ENCODE measurements around the gene HES2. TPM values are rescaled to one million over a fixed set of nuclear protein-coding genes. Genes with fewer than 3 reads are reported as not detected.

Gene HES2
- total RNA-seq, 1 experiment from 2014 or later = 1.2 TPM

- Histone ChIP-seq H3K9me3 (ENCODE audit: control insufficient read depth, low read depth, low read length) (no peaks in the 10 kb centered on the region), H3K23ac (ENCODE audit: insufficient read length, low read depth, low read length) (no peak overlapping the region), H3K27ac (ENCODE audit: insufficient read length, low read depth, low read length) (no peak overlapping the region), H2BK5ac (ENCODE audit: insufficient read length, low read length) (no peak overlapping the region), H2AFZ (ENCODE audit: low read length) (no peak overlapping the region), H4K5ac (ENCODE audit: insufficient read length, low read depth, low read length) (no peak overlapping the region), H4K91ac (ENCODE audit: insufficient read length, low read depth, low read length) (no peak overlapping the region), H3K79me1 (ENCODE audit: insufficient read depth, low read depth, low read length, poor library complexity, severe bottlenecking) (no peaks in the 10 kb centered on the region), H2BK12ac (ENCODE audit: insufficient read length, low read depth, low read length) (no peak overlapping the region), H2AK5ac (ENCODE audit: insufficient read length, low read length) (no peak overlapping the region), H3K4me2 (ENCODE audit: insufficient read depth, insufficient read length, low read length) (no peak overlapping the region), H3K56ac (ENCODE audit: insufficient read length, low read depth, low read length) (no peak overlapping the region), H2BK15ac (ENCODE audit: low read depth, low read length) (no peak overlapping the region), H3K14ac (ENCODE audit: insufficient read depth, low read length) (no peak overlapping the region), H3K9ac (ENCODE audit: extremely low read depth, insufficient read length, low read length) (no peak overlapping the region), H3K18ac (ENCODE audit: insufficient read length, low read depth, low read length) (no peak overlapping the region), H2BK120ac (ENCODE audit: low read depth, low read length, poor library complexity, severe bottlenecking) (no peak overlapping the region), H3K23me2 (ENCODE audit: insufficient read length, low read depth, low read length, poor library complexity, severe bottlenecking) (no peaks in the 10 kb centered on the region), H4K20me1 (ENCODE audit: control insufficient read depth, insufficient read depth, insufficient read length) (no peaks in the 10 kb centered on the region), H2BK20ac (ENCODE audit: low read depth, low read length, poor library complexity, severe bottlenecking) (no peak overlapping the region), H3K4ac (ENCODE audit: low read depth, low read length) (no peak overlapping the region), H3K27me3 (ENCODE audit: insufficient read depth, low read length) (no peaks in the 10 kb centered on the region), H3K79me2 (ENCODE audit: insufficient read depth, low read length) (no peaks in the 10 kb centered on the region), H3K4me1 (ENCODE audit: insufficient read depth, low read length) (peaks cover 3% of the 10 kb centered on the region; the same call in 1 of the 2 replicates), H4K8ac (replicated peaks; ENCODE audit: insufficient read length, low read depth, low read length) (no peak overlapping the region), H3T11ph (ENCODE audit: low read length) (no peak overlapping the region)
- Mint-ChIP-seq H3K4me1 (peaks cover 16 to 26% of the 10 kb centered on the region in 2 experiments), H3K27ac (peak overlapping the region; percentile 44 to 96 (median 82); a peak in 5 of 7 replicates), H3K4me3 (peak overlapping the region in 1 of 2 experiments; percentile 32; a peak in 2 of 5 replicates), H3K36me3 (ENCODE audit: insufficient read depth in 1 of 3, low read depth in 3 of 3) (peaks cover 1 to 35% (median 17%) of the 10 kb centered on the region in 3 experiments; a peak in 6 of 7 replicates), H3K9me3 (no peaks in the 10 kb centered on the region), H3K27me3 (ENCODE audit: low read depth) (no peaks in the 10 kb centered on the region; the same call in 1 of the 2 replicates)
- TF ChIP-seq CTCF (conservative IDR thresholded peaks at IDR 0.05) = no peak
- WGBS (ENCODE audit: extremely low coverage, insufficient read length, low lambda C conversion rate) = no CpG with 5 or more reads among the region's 40 CpGs
- no peak for DNase-seq
Observed at GRCh38 chr1:6461051-6461530, 41.4 kb upstream of the HES2 start.
